Prostate gland (tissue), 2 donors: ENCODE results near the gene IP6K1.

ENCODE experiments used
- POLR2A ChIP-seq: fragments of 450-650 bp; IDR thresholded peaks from one replicate; pipeline ENCODE4 v1.6.1; 2016; ENCODE audit warnings: antibody characterized with exemption, mild to moderate bottlenecking
- POLR2AphosphoS5 ChIP-seq: sonication (generic); formaldehyde crosslinking; IDR thresholded peaks from one replicate; pipeline ENCODE4 v1.6.1; 2017; ENCODE audit warnings: antibody characterized with exemption
- TF ChIP-seq, protein P1 (sequence below), 4 experiments: fragments of 200-600 bp in 2 of 4; fragments of 450-650 bp in 2 of 4; sonication (generic) in 2 of 4; IDR thresholded peaks; 1 replicate in 3 of 4; 2 replicates in 1 of 4; pipeline ENCODE4 v1.5.1; 2016 to 2019; ENCODE audit warnings: antibody characterized with exemption in 4 of 4, mild to moderate bottlenecking in 2 of 4, moderate library complexity in 2 of 4

DNA sequence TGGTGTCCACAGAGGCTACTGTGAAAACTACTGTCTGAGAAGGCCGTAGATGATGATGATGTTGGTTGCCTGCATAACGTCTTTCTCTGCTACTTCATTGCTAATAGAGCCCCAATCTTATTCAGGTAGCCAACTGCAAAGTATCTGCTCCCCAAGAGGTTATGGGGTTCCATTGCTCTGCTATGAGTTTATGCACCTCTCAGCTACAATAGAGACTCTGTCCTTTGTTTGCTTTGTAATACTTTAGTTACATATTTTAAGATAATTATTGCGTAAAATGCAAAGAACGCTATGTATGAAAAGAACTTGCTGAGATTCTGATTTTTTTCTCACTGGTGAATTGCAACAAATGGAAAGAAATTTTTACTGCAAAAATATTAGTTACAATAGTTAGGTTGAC, 34.8 kb downstream of the IP6K1 start:
- TF ChIP-seq POLR2A (no peak), POLR2AphosphoS5 (no peak)
- TF ChIP-seq, protein P1, sequence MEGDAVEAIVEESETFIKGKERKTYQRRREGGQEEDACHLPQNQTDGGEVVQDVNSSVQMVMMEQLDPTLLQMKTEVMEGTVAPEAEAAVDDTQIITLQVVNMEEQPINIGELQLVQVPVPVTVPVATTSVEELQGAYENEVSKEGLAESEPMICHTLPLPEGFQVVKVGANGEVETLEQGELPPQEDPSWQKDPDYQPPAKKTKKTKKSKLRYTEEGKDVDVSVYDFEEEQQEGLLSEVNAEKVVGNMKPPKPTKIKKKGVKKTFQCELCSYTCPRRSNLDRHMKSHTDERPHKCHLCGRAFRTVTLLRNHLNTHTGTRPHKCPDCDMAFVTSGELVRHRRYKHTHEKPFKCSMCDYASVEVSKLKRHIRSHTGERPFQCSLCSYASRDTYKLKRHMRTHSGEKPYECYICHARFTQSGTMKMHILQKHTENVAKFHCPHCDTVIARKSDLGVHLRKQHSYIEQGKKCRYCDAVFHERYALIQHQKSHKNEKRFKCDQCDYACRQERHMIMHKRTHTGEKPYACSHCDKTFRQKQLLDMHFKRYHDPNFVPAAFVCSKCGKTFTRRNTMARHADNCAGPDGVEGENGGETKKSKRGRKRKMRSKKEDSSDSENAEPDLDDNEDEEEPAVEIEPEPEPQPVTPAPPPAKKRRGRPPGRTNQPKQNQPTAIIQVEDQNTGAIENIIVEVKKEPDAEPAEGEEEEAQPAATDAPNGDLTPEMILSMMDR (IDR thresholded peaks at IDR 0.05): no peak
